PC-9 (cell line): ENCODE measurements around the gene ARPC5.

Experiments used
- CTCF ChIP-seq: fragments of 200-600 bp; sonication (generic); conservative IDR thresholded peaks from 2 replicates; pipeline ENCODE4 v1.6.1; 2017; ENCODE audit warnings: mixed run types, antibody characterized with exemption, mild to moderate bottlenecking, moderate library complexity
- EZH2 ChIP-seq: fragments of 200-600 bp; sonication (generic); IDR thresholded peaks from 2 replicates; pipeline ENCODE4 v1.8.0; 2017; ENCODE audit warnings: antibody characterized with exemption, low read depth

GRCh38 chr1:183580281-183580682, 55.3 kb downstream of the ARPC5 start:
- TF ChIP-seq EZH2: no peak
- TF ChIP-seq CTCF: peak; percentile 43; the same call in 1 of the 2 replicates
